Thyroid gland (tissue), 4 donors: ENCODE measurements around the gene NECTIN1.

ENCODE experiments used
- POLR2A ChIP-seq, 2 donors: fragments of 450-650 bp; IDR thresholded peaks; one replicate each; pipeline ENCODE4 v1.6.1; 2017; ENCODE audit warnings: antibody characterized with exemption in 2 of 2, mild to moderate bottlenecking in 2 of 2, moderate library complexity in 1 of 2
- TF ChIP-seq, protein P1 (sequence below), 6 experiments: fragments of 200-600 bp in 3 of 6; fragments of 450-650 bp in 3 of 6; sonication (generic) in 3 of 6; IDR thresholded peaks; one replicate each; pipeline ENCODE4 v1.5.1; 2016 to 2019; ENCODE audit warnings: antibody characterized with exemption in 6 of 6, mild to moderate bottlenecking in 2 of 6, inconsistent platforms in 1 of 6, moderate library complexity in 1 of 6

GRCh38 chr11:119689302-119689701 is 39.7 kb downstream of the NECTIN1 start:
- TF ChIP-seq, protein P1, sequence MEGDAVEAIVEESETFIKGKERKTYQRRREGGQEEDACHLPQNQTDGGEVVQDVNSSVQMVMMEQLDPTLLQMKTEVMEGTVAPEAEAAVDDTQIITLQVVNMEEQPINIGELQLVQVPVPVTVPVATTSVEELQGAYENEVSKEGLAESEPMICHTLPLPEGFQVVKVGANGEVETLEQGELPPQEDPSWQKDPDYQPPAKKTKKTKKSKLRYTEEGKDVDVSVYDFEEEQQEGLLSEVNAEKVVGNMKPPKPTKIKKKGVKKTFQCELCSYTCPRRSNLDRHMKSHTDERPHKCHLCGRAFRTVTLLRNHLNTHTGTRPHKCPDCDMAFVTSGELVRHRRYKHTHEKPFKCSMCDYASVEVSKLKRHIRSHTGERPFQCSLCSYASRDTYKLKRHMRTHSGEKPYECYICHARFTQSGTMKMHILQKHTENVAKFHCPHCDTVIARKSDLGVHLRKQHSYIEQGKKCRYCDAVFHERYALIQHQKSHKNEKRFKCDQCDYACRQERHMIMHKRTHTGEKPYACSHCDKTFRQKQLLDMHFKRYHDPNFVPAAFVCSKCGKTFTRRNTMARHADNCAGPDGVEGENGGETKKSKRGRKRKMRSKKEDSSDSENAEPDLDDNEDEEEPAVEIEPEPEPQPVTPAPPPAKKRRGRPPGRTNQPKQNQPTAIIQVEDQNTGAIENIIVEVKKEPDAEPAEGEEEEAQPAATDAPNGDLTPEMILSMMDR (IDR thresholded peaks at IDR 0.05): no peak
- TF ChIP-seq POLR2A (IDR thresholded peaks at IDR 0.05): no peak
